HG02678 (cell line): ENCODE data around the gene GALNT1.

Source experiments
- ATAC-seq: cut with Tn5 transposase; IDR thresholded peaks from one replicate; pipeline ENCODE4 v1.9.1; 2021; ENCODE audit warnings: mild to moderate bottlenecking, moderate library complexity; ENCODE audit not compliant: unreplicated experiment

GALNT1 gene

GRCh38 chr18:35749701-35750100 is 168.2 kb downstream of the GALNT1 start:
- no peak for ATAC-seq

GRCh38 chr18:35750929-35751328 is 169.4 kb downstream of the GALNT1 start:
- no peak for ATAC-seq

- no peak for ATAC-seq
Measured at GRCh38 chr18:35753306-35753910, 171.9 kb downstream of the GALNT1 start.

GRCh38 chr18:35754464-35754863 is 172.9 kb downstream of the GALNT1 start:
- no peak for ATAC-seq

GRCh38 chr18:35755369-35755768 is 173.8 kb downstream of the GALNT1 start:
- ATAC-seq = no peak

- peak; percentile 52 for ATAC-seq
Measured at GRCh38 chr18:35756506-35757117, 175.1 kb downstream of the GALNT1 start.
